ENCODE data around the gene CD27. TPM values are rescaled to one million over a fixed set of nuclear protein-coding genes. Genes with fewer than 3 reads are reported as not detected.

CD27 gene
- total RNA-seq, 2 experiments from 2014 or later = 18.0 to 48.3 TPM

- ChIA-PET CTCF (ENCODE audit: unreplicated experiment) (no interaction called here), POLR2A (interaction anchor here (0.7 kb wide), 1 partner anchor 76 kb away, joined by 6 read pairs; no protein-coding TSS in a partner anchor)
- intact Hi-C loops (cut with micrococcal nuclease; ENCODE audit: unreplicated experiment) = loop anchor here (10.0 kb wide), 1 partner anchor 274 kb away; no protein-coding TSS in a partner anchor
- no peaks in the 10 kb centered on the region for H3K36me3 ChIP-seq (ENCODE audit: insufficient read depth, low read length)
- TF ChIP-seq CTCF (conservative IDR thresholded peaks at IDR 0.05; ENCODE audit: low read length) = no peak
- TF ChIP-seq EZH2phosphoT487 (IDR thresholded peaks at IDR 0.05; ENCODE audit: borderline replicate concordance, low read depth, low read length) = no peak
- H3K9me2 ChIP-seq (ENCODE audit: insufficient read depth, low read length) = no peaks in the 10 kb centered on the region
- BruUV-seq (replicated peaks) = no TSS peak
- DNase-seq (ENCODE audit: low spot score) = no peak
- no peaks in the 10 kb centered on the region for H3K9me3 ChIP-seq (ENCODE audit: low read length)
- no peak overlapping the region for H2AFZ ChIP-seq (ENCODE audit: low read length)
- no peaks in the 10 kb centered on the region for H3K79me2 ChIP-seq (ENCODE audit: insufficient read depth, low read depth, low read length)
- H3K4me2 ChIP-seq (ENCODE audit: low read length) = no peak overlapping the region
- no peak overlapping the region for H3K4me3 ChIP-seq (ENCODE audit: low read depth, low read length, poor library complexity, severe bottlenecking)
- H3K4me1 ChIP-seq (ENCODE audit: insufficient read depth, low read length, poor library complexity, severe bottlenecking) = peaks cover 29% of the 10 kb centered on the region
- no peak overlapping the region for H3K27ac ChIP-seq (ENCODE audit: low read depth, low read length, poor library complexity, severe bottlenecking)
- H4K20me1 ChIP-seq (ENCODE audit: insufficient read depth, low read length) = no peaks in the 10 kb centered on the region
These were observed 24.4 kb upstream of the CD27 start for GRCh38 chr12:6420364-6420763.

GRCh38 chr12:6423267-6424007 is 21.3 kb upstream of the CD27 start:
- H3K36me3 ChIP-seq (ENCODE audit: insufficient read depth, low read length) = no peaks in the 10 kb centered on the region
- POLR2A ChIA-PET = interaction anchor here (0.6 to 7.4 kb wide), 10 partner anchors 19 to 112 kb away, joined by 3 to 74 read pairs (median 4); partner anchors contain the start of genes CD27 and VAMP1
- H3K4me3 ChIP-seq (ENCODE audit: low read depth, low read length, poor library complexity, severe bottlenecking) = no peak overlapping the region
- BruUV-seq (replicated peaks) = no TSS peak
- H2AFZ ChIP-seq (ENCODE audit: low read length) = peak overlapping the region; percentile 73
- no peaks in the 10 kb centered on the region for H4K20me1 ChIP-seq (ENCODE audit: insufficient read depth, low read length)
- H3K79me2 ChIP-seq (ENCODE audit: insufficient read depth, low read depth, low read length) = no peaks in the 10 kb centered on the region
- CTCF ChIA-PET (ENCODE audit: unreplicated experiment) = interaction anchor here (1.1 to 3.5 kb wide), 4 partner anchors 20 to 114 kb away, joined by 3 to 34 read pairs (median 4); no protein-coding TSS in a partner anchor
- intact Hi-C loops (cut with micrococcal nuclease; ENCODE audit: unreplicated experiment) = loop anchor here (1.0 to 10.0 kb wide), 8 partner anchors 42 to 356 kb away; no protein-coding TSS in a partner anchor
- peak; percentile 92 for DNase-seq (ENCODE audit: low spot score)
- H3K27ac ChIP-seq (ENCODE audit: low read depth, low read length, poor library complexity, severe bottlenecking) = peak overlapping the region; percentile 1
- TF ChIP-seq EZH2phosphoT487 (IDR thresholded peaks at IDR 0.05; ENCODE audit: borderline replicate concordance, low read depth, low read length) (no peak), CTCF (conservative IDR thresholded peaks at IDR 0.05; ENCODE audit: low read length) (peak; percentile 93)
- no peaks in the 10 kb centered on the region for H3K9me2 ChIP-seq (ENCODE audit: insufficient read depth, low read length)
- H3K4me1 ChIP-seq (ENCODE audit: insufficient read depth, low read length, poor library complexity, severe bottlenecking) = peaks cover 53% of the 10 kb centered on the region
- H3K4me2 ChIP-seq (ENCODE audit: low read length) = peak overlapping the region; percentile 62
- no peaks in the 10 kb centered on the region for H3K9me3 ChIP-seq (ENCODE audit: low read length)

GRCh38 chr12:6424008-6424347 is 20.8 kb upstream of the CD27 start:
- Histone ChIP-seq H3K4me1 (ENCODE audit: insufficient read depth, low read length, poor library complexity, severe bottlenecking) (peaks cover 58% of the 10 kb centered on the region), H3K9me3 (ENCODE audit: low read length) (no peaks in the 10 kb centered on the region), H4K20me1 (ENCODE audit: insufficient read depth, low read length) (no peaks in the 10 kb centered on the region), H3K36me3 (ENCODE audit: insufficient read depth, low read length) (no peaks in the 10 kb centered on the region), H3K9me2 (ENCODE audit: insufficient read depth, low read length) (no peaks in the 10 kb centered on the region), H3K4me2 (ENCODE audit: low read length) (peak overlapping the region; percentile 62), H3K27ac (ENCODE audit: low read depth, low read length, poor library complexity, severe bottlenecking) (peak overlapping the region; percentile 1), H3K79me2 (ENCODE audit: insufficient read depth, low read depth, low read length) (no peaks in the 10 kb centered on the region), H2AFZ (ENCODE audit: low read length) (peak overlapping the region; percentile 73), H3K4me3 (ENCODE audit: low read depth, low read length, poor library complexity, severe bottlenecking) (no peak overlapping the region)
- DNase-seq (ENCODE audit: low spot score) = no peak
- POLR2A ChIA-PET = interaction anchor here (0.6 to 7.4 kb wide), 10 partner anchors 20 to 116 kb away, joined by 3 to 74 read pairs (median 5); partner anchors contain the start of genes CD27 and VAMP1
- no TSS peak for BruUV-seq (replicated peaks)
- CTCF ChIA-PET (ENCODE audit: unreplicated experiment) = interaction anchor here (1.1 to 3.5 kb wide), 4 partner anchors 20 to 114 kb away, joined by 3 to 34 read pairs (median 4); no protein-coding TSS in a partner anchor
- TF ChIP-seq EZH2phosphoT487 (IDR thresholded peaks at IDR 0.05; ENCODE audit: borderline replicate concordance, low read depth, low read length) = no peak
- TF ChIP-seq CTCF (conservative IDR thresholded peaks at IDR 0.05; ENCODE audit: low read length) = no peak
- intact Hi-C loops (cut with micrococcal nuclease; ENCODE audit: unreplicated experiment) = loop anchor here (10.0 kb wide), 1 partner anchor 271 kb away; no protein-coding TSS in a partner anchor

Measured in OCI-LY7 (cell line).